ENCODE measurements around the gene PRPF40B.

The PRPF40B gene

DNA sequence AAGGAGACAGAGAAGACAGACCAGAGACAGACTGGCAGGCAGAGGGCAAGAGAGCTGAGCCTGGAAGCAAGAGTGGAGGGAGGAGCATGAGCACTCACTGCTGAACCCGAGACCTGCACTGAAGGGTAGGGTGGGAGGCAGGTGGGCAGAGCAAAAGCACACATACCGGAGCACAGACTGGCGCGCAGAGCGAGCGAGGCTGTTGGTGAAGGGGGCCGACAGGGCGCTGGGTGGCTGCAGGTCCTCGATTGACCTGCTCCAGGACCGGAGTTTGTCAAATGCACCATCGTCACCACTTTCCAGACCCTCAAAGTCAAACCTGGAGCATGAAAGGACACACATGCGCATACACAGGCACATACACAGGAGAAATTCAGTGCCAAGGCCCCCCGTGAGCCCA, 34.9 kb downstream of the PRPF40B start:
- DNase-seq (ENCODE audit: low read depth): no peak

DNA sequence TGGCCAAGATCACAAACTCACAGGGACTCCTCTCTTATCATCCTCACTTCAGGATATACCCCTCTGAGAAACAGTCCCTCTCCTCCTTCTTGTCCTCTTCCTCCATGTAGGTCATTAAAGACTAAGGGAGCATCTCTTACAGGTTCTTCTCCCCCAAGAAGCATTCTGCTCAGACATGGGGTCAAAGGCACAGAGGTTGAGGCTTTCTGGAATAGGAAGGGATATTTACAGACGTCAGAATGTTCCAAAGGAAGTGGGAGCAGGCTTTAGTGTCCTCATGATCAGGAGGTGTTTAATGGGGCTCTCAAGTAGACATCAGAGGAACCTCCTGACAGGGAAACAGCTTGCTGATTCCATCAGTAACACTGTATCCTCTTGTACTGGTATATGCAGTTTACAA, 36.4 kb downstream of the PRPF40B start:
- DNase-seq (ENCODE audit: low read depth): no peak

DNA sequence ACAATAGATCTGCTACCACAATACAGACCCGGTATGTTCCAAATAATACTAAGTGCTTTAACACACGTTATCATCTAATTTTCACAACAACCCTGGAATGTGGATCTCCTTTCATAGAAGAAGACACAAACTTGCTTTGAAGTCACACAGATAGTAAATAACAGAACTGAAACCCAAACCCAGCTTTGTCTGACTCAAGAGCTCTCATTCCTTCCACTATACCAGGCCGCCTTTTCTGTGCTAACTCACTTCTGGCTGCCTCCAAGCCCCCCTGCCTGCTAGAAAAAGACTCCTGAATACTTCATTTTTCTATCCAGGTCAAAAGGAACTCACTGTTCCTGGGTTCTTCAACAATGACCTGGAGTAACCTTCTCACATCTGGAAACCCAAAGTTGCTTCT, 37.8 kb downstream of the PRPF40B start:
- DNase-seq (ENCODE audit: low read depth): no peak

DNA sequence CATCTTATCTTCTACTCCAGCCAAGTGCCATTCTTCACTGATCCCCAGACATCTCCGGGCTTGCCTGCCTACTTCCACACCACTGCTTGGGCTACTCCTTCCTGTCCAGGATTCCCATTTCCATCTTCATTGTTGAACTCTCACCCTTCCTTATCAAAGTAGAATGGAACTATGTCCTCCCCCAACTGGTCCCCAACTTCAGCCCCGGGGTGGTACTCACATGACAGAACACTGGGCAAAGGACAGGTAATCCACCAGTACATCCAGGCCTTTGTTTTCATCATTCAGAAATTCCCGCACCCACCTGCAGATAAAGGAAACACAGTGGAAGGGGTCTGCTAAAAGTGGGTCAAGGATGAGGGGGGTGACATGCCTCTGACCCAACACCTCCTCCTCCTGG, 38.4 kb downstream of the PRPF40B start:
- DNase-seq (ENCODE audit: low read depth): no peak

DNA sequence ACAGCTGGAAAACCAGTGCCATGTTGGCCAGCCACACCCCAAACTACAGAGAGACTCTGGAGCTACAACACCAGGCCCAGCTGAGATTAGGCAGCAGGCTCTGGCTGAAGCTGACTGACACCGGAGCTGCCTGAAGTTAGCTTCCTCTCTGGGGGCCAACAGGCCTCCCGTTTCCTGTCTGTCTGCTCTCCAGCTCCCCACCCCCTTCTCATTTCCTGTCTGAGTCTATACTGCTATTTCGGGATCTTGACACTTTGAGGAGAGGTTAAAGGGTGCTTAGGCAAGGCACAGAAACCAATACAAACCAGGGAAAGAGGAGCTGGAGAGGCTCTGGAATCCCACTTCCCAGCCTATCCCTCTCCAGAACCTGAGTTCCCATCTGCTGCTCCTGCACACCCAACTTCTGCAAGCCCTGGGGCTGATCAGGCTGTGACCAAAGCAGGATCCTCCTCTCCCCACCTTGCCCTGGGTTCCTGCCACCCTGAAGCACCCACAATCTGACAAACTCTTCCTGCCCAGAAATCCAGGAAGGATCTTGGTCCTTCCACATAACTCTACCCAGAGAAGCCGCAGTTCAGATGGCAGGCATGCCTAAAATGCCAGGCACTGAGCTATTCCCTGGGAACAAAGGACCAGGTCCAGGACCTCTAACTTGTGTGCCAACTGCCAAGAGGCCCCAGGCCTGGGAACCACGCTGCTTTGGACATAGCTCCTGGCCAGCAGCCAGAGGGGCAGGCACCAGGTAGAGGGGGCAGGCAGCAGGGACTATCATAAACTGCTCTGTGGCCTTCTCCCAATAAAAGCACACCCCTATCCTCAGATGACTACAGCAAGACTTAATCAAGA, 39.9 kb downstream of the PRPF40B start:
- peak; percentile 58 for DNase-seq (ENCODE audit: low read depth)

DNA sequence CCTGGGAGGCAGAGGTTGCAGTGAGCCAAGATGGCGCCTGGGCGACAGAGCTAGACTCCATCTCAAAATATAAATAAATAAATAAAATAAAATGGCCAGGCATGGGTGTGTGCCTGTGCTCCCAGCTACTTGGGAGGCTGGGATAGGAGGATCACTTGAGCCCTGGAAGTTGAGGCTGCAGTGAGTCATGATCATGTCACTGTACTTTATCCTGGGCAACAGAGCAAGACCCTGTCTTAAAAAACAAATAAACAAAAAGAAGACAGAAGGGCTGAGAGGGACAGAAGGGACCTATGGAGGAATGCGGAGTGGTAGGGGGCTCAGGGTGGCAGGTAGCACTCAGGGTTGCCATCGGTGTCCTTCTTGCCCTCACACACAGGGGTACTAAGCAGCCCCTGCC, 40.8 kb downstream of the PRPF40B start:
- no peak for DNase-seq (ENCODE audit: low read depth)

DNA sequence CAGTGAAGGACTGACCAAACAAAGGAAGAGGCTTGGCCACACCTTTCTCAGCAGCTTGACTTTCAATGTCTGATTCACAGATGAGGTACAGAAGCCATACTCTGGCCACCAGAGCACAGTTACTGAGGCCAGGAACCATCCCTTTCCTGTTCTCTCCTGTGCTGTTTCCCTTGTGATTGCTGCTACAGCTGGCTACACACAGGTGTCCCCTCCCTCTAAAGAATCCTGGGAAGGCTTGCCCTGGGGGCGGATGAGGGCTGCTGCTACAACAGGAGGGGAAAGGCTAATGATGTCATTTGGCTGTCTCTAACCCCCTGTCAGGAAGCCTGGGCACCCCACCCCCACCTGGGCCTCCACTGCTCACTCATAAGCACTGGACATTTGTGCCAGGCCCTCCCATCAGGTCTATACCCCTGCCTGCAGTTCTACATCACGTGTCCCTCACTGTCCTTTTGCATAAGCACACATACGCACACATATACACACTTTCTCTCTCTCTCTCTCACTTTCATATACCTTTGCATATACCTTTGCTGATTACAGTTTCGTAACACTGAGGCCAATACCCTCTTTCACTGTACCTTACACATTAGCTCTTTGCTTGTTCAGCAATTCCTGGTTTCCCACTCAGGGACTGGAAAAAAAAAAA, 41.4 kb downstream of the PRPF40B start:
- no peak for DNase-seq (ENCODE audit: low read depth)

DNA sequence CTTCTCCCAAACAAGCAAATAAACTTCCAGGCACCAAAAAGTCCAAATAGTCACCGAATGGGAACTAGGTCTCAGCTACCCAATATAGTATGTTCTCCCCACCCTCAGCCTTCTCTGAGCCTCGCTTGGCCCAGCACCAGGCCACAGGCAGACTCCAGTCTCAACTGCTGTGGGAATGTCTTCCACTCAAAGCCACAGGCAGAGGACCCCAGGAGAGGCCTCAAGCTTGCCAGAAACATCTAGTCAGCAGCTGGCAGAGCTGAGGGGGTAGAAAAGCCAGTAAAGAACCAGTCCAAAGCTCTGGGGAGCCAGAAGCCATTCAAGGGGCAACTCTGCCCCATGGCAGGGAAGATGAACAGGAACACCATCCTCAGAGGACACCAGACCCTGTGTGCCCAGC, 42.0 kb downstream of the PRPF40B start:
- DNase-seq (ENCODE audit: low read depth): no peak

DNA sequence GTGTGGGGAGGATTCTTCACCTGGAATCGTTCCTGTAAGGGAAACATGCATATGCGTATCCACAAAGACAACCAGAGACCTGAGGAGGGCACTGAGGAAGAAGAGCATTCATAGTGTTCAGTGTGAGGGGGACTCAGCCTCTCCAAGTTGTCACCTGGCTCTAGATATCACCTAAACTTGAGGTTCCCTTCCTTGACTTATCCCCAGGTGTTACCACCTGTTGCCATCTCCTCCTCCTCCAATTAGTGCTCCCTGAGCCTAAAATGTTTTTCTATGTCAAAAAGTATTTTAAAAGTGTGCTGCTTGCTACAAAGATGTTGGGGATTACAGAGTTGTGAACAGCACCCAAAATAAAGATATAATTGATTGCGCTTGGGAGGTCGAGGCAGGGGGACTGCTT, 42.8 kb downstream of the PRPF40B start:
- no peak for DNase-seq (ENCODE audit: low read depth)

DNA sequence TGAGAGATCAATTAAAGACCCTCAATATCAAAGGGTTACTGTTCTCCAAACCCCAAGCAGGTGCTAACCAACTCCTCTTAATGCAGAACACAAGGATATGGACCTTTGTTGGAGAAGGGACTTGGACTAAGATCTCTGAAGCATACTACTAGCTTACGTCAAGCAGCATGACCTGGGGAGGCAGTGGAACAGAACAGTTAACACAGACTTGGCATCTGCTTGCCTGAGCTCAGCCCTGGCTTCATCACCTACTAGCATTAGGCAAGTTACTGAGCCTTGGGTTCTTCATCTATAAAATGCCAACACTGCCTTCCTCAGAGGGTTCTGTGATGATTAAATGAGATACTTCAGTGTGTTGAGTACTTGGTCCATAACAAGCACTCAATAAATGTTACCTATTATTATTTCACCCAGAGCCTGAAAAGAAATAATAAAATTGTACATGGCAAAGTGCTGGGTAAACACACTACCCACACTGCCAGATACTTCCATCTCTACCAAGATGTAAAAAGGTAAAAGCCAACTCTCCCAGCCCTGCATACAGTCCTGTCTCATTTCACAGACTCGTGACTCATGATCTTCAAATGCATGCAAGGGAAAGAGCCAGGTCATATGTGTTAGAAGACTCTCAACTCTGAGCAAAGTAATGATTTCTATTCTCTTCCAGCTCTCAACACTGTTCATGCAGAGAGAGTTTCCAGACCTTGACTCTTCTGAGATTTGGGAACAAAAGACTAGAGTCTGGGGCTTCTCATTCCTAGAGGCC, 44.1 kb downstream of the PRPF40B start:
- no peak for DNase-seq (ENCODE audit: low read depth)

DNA sequence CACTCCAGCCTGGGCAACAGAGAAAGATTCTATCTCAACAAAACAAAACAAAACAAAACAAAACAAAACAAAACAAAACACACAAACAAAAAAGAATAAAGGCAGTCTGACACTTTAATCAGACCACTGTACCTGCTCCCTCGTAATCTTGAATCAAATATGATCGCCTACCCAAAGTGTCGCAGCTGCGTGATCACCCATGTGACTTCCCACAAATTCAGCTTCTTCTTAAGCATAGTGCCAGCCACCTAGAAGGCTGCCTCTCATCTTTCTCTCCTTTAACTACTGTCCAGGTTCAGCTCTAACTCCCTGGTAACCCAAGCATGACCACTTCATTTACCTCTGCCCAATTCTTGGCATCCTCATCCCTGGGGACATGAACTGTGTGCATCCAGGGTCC, 46.4 kb downstream of the PRPF40B start:
- no peak for DNase-seq (ENCODE audit: low read depth)

DNA sequence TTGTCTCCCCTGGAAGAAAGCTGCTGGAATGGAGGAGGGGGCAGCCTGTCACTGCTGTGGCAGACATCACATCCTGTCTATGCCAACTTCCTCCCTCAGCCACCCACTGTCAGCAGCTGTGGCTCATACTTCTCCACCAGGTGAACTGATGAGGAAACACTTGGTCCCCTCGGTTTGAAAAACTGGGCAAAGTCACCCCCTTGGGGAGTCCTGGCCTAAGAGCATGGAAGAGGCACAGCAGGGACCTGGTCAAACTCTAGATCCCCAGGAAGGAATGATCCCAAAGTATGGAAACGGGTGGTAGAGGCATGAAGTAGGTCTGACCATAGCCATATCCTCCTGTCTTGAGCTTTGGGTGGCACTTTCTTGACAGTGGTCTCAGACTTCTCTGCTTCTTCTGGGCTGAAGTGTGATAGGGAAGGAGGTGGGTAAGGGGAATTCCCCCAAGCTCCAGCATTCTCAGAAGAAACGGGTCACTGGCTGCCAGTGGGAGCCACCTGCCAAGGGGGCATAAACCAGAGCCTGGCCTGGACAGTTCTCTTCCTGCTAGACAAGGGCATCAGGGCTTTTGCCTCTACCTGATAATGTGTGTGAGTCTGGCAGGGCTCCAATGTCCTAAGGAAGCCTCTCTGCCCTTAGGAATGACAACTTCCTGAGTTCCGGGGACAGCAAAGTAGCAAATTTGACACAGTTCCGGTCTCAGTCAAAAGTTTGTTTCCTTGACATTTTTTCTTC, 47.8 kb downstream of the PRPF40B start:
- peak; percentile 36 for DNase-seq (ENCODE audit: low read depth)

DNA sequence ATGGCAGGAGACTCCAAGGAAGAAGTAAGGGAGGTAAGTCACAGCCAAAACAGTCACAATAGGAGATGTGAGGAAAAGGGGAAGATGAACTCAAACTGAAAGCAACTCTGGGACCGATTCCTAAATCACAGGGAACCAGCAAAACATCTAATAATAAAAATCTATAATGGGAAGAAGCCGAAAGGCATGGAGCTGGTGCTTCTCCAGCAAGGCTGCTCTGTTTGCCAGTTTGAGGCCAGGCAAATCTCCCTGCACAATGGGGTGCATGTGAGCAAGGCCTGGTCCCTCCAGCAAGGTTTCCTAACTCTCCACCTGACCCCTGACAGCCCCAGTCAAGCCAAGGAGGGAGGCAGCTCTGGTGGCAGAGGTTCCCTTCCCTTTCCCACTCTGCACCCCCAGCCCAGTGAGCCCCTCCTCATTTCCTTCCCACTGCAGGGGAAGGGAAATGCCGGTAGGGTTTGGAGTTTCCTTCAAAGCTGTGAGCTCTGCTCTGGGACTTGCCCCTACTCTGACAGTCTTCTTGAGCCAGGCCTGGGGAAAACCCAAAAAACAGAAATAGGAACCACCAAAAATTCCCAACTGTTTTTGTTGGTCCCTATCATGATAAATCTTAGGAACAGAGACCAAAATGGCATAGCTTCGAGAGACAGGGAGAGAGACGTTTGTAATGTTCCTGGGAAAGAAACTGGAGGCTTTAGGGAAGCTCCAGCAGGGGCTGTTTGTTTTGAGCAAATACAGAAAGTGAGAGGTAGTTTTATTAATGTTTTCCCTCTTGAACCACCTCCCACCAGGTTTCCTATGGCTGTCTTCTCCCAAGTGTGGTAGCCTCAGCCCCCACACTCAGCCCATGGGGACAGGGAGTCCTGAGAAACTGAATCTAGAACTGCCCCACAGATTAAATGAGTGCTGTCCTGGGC, 49.2 kb downstream of the PRPF40B start:
- no peak for DNase-seq (ENCODE audit: low read depth)

DNA sequence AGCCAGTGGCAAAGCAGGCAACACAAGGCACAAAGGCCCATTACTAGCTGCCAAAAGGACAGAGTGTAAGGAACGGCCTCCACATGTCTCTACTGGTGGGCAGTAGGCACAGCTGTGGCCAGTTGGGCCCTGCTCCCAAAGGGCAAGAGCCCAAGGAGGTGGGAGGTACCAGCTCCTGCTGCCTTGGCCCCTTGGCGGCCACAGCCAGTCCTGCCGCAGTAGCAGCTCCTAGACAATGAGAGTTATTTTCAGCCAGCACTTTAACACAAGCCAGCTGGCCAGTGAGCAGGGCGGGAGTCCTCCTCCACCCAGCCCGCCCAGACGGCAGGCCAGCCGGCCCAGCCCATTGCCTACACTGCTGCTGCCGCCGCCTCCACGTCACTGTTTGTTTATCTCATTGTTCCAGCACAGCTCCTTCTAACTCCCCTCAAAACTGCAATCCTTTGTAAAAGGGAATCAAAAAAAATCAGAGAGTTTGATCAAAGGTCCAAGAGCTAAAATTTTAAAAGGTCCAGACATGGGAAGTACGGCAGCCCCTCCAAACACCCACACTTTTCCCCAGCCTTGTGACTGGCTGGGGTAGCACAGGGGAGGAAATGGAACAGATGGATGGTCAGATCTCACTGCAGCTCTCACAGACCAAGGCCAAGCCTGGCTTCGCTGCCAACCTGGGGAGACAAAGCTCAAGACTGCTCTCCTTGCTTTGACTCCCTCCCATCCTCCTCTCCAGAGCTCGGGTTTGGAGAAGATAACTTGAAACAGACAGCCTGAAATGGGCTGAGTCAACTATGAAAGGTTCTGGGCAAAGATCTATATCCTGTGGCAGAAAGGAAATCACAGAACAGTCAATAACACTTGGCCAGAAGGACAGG, 50.3 kb downstream of the PRPF40B start:
- DNase-seq (ENCODE audit: low read depth): no peak

DNA sequence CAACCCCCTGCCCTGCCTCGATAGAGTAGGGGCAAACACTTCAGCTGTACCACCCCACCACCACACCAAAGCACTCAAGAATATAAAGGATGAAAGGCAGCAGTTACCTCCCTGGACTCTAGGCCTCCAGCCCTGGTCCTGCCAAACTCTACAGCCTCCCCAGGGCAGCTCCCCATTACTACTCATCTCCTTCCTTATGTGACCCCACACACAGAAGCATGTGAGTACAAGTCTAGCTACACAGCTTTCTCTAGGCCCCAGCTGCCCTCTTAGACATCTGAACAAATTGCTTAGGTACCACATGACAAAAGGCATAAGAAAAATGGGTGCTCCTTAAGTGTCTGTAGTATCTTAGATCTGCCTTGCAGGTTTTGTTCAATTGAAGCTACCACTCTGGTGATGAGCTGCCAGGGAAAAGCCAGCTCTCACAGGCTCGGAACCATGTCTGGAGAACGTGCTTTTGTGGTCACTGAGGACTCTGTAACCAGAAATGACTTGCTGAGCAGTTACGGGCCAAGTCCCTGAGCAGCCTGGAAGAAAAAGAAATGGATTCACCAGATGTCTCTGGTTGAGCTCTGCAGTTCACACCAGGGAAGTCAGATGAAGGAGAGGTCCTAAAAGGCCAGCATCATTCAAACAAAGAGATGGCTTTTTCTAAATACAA, 51.1 kb downstream of the PRPF40B start:
- DNase-seq (ENCODE audit: low read depth): no peak

DNA sequence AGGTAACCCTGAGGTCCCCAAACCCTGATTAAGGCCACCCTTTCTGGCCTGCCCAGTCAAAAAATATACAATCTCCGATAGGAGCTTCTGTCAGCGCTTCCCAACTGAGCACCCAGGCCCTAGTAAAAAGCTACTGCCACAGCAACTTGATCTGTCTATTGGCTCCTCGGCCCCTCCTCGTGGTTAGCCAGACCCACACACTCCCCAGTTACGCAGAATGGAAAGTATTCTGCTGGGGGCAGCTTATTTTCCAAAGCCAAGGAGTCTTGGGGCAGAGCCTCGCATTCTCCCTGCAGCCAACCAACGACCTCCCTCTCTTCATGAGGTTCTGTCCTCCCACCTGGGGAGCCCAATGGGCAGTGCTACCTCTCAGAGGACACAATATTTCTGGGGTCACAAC, 51.8 kb downstream of the PRPF40B start:
- DNase-seq (ENCODE audit: low read depth): no peak

DNA sequence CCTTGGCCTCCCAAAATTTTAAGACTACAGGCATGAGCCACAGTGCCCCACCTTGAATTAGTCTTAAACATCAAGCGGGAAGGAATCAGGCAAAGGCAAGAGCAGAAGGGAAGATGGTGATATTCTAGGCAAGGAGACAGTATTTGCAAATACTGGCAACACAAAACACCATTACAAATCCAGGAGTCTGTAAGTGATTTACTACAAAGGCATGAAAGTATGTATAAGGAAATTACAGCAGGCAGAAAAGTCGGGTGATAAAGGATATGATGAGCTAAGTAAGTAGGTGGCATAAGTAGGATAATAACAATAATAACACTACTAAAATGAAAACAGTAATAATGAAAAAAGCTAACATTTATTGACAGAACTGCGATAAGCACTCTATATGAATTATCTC, 55.4 kb downstream of the PRPF40B start:
- no peak for DNase-seq (ENCODE audit: low read depth)

DNA sequence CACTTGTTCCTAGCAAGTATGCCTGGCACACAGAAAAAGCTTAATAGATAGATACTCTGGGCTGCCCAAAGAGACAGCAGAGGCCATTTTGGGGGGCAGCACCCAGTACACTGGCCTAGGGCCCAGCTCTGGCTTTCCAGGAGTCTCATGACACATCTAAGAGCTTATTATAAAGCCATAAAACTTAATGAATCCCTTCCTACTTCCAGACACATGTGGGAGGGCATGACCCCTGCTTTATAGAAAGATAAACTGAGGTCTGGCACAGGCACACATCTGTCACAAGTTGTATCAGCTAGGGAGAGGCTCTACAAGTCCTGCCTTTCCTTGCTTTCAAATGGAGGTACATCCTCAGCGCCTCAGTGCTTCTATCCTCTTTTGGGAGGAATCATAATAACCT, 56.7 kb downstream of the PRPF40B start:
- no peak for DNase-seq (ENCODE audit: low read depth)

DNA sequence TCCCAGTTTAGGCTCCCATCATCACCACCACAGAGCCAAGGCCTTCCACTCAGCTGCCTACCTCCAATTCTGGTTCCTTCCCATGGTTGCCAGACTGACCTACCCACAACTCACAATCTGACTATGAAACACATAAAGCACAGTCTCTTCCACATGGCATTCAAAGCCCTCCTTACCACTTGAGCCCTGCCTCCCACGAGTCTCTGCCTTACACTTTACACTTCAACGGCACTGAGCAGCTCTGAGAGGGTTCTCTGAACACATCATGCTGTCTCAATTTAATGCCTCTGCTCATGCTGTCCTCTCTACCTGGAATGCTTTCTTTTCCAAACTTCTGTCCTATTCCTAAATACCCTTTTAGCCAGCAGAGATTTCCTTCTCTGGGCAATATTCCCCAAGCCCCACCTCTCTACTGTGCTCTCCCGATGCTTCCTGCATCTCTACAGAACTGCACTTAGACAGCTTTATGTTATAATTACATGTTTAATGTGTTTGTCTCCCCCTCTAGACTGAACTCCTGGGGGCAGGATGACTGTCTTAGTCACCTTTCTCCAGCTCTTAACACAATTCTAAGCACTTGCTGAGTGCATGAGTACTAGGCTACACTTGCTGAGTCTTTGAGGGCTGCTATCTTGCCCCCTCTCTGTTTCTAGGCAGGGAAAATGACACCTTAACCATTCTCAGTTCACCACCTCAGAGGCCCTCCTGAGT, 60.4 kb downstream of the PRPF40B start:
- DNase-seq (ENCODE audit: low read depth): no peak
